Mesothelial cell of epicardium (in vitro differentiated cells): ENCODE results near the gene TTI1. TPM values are rescaled to one million over a fixed set of nuclear protein-coding genes. Genes with fewer than 3 reads are reported as not detected.

Source experiments
- DNase-seq, 2 experiments: peaks; one replicate each; pipeline ENCODE4 v3.0.0; 2021; ENCODE audit warnings: low spot score in 2 of 2; ENCODE audit not compliant: unreplicated experiment in 2 of 2
- H3K27ac Mint-ChIP-seq: 2 replicates; pipeline ENCODE4 v1.8.0; 2021; ENCODE audit warnings: mixed read lengths
- H3K27me3 Mint-ChIP-seq: 2 replicates; pipeline ENCODE4 v1.8.0; 2021; ENCODE audit warnings: low read depth, mixed read lengths
- H3K36me3 Mint-ChIP-seq: 2 replicates; pipeline ENCODE4 v1.8.0; 2021; ENCODE audit warnings: mixed read lengths
- H3K4me1 Mint-ChIP-seq: 2 replicates; pipeline ENCODE4 v1.8.0; 2021; ENCODE audit warnings: mixed read lengths
- H3K4me3 Mint-ChIP-seq: 2 replicates; pipeline ENCODE4 v1.8.0; 2021; ENCODE audit warnings: mild to moderate bottlenecking, moderate library complexity, mixed read lengths
- H3K9me3 Mint-ChIP-seq: 2 replicates; pipeline ENCODE4 v1.8.0; 2021; ENCODE audit warnings: mixed read lengths
- CTCF ChIP-seq: fragments of 200-600 bp; sonication (generic); IDR thresholded peaks from one replicate; pipeline ENCODE4 v1.5.0; 2021; ENCODE audit warnings: antibody characterized with exemption; ENCODE audit not compliant: unreplicated experiment
- total RNA-seq: library from RNA; stranded (reverse); gene quantifications from 3 replicates; pipeline ENCODE4 v1.2.1, GENCODE V29; 2021

TTI1 gene
- total RNA-seq, 1 donor from 2014 or later, result 33.2 TPM

GRCh38 chr20:38066969-38067716, 33.9 kb upstream of the TTI1 start:
- no peak for TF ChIP-seq CTCF
- Mint-ChIP-seq H3K27ac (no peak overlapping the region), H3K36me3 (peaks cover 57% of the 10 kb centered on the region), H3K27me3 (no peaks in the 10 kb centered on the region), H3K9me3 (peaks cover 8% of the 10 kb centered on the region), H3K4me1 (peaks cover 3% of the 10 kb centered on the region), H3K4me3 (no peak overlapping the region)
- DNase-seq, result no peak

DNA sequence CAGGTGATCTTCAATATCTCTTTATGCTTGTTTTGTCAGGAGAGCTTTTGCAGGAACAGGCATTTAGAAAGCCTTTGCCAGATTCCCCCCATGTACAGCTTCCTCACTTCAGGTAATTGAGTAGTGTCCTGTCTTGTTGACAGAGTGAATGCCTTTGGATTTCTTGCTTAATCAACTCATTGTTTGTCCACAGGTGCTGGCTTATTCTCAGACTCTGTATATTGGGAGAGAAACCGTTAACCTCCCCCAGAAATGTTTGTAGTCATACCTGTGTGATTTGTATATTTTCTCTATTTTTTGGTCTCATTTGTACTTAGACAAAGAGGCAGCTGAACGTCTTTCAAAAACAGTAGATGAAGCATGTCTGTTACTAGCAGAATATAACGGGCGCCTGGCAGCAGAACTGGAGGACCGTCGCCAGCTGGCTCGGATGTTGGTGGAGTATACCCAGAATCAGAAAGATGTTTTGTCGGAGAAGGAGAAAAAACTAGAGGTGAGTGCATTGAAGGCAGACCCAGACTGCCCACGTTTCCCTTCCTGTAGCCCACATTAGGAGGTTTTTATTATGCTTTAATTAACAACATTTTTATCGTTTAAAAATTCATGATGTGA, 32.6 kb upstream of the TTI1 start:
- no peak for DNase-seq
- Mint-ChIP-seq H3K27ac (no peak overlapping the region), H3K4me1 (peaks cover 3% of the 10 kb centered on the region), H3K27me3 (no peaks in the 10 kb centered on the region), H3K9me3 (peaks cover 1% of the 10 kb centered on the region), H3K36me3 (peaks cover 45% of the 10 kb centered on the region), H3K4me3 (no peak overlapping the region)
- no peak for TF ChIP-seq CTCF

DNA sequence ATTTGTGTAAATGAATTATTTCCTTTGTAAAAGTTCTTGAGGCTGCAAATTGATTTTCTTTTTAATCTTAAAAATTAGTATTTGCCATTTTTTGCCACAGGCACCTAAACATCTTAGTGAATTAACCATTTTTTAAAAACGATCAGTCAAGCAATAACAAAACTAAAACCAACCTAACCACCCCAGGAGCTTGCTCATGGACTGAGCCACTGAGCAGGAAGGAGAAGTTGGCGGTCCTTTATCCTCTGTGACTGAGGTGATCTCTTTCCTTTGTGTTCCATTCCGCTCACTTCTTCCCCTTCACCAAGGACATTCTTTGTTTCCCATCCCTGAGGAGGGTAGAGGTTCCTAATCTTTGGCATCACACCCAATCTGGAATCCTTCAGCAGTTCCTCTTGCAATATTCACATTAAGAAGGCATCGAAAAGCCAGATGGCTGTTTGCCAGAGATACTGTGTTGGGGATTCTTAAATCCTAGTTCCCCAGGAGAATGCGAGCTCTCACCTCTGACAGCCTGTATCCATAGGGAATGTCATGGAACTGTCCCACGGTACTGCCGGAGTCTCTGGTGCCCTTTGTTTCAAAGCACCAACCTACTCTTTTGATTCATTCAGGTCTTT, 30.8 kb upstream of the TTI1 start:
- H3K36me3 Mint-ChIP-seq, result peaks cover 49% of the 10 kb centered on the region
- no peak for TF ChIP-seq CTCF

DNA sequence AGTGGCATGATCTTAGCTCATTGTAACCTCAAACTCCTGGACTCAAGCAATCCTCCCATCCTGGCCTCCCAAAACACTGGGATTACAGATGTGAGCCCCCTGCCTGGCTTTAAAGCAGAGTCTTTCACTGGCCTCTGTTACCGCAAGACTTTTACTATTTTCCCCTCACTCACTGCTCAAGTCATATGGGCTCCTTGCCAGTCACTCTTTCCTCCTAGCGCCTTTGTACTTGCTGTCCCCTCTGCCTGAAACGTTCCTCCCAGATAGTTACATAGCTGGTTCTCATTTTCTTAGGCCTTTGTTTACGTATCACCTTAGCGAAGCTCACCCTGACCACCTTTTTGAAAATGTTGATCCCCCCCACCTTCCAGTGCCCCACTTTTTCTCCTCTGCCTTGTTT, 29.6 kb upstream of the TTI1 start:
- Mint-ChIP-seq H3K27ac (no peak overlapping the region), H3K4me3 (no peak overlapping the region), H3K4me1 (peaks cover 18% of the 10 kb centered on the region), H3K36me3 (peaks cover 45% of the 10 kb centered on the region), H3K9me3 (no peaks in the 10 kb centered on the region), H3K27me3 (no peaks in the 10 kb centered on the region)
- no peak for TF ChIP-seq CTCF
- no peak for DNase-seq

More for the DNA sequence above, 30.8 kb upstream of the TTI1 start:
- H3K27ac Mint-ChIP-seq, result peak overlapping the region; percentile 47
- no peak overlapping the region for H3K4me3 Mint-ChIP-seq
- H3K27me3 Mint-ChIP-seq, result no peaks in the 10 kb centered on the region
- H3K4me1 Mint-ChIP-seq, result peaks cover 18% of the 10 kb centered on the region
- no peak for DNase-seq
- no peaks in the 10 kb centered on the region for H3K9me3 Mint-ChIP-seq

DNA sequence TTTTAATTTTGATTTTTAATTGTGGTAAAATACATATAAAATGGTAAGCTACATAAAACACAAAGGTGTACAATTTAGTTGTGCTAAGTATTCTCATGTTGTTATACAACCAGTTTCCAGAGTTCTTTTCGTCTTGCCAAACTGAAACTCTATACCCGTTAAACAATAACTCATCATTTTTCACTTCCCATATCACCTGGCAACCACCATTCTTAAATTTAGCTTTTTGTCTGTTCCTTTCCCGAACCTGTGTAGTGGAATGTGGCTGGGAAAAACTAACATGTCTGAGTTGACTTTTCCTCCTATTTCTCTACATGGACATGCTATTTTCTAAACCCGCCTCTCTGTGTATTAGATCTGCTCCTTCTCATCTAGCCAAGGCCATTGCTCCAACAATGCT, 27.9 kb upstream of the TTI1 start:
- Mint-ChIP-seq H3K27me3 (no peaks in the 10 kb centered on the region), H3K27ac (no peak overlapping the region), H3K4me1 (peaks cover 23% of the 10 kb centered on the region), H3K4me3 (no peak overlapping the region), H3K9me3 (no peaks in the 10 kb centered on the region), H3K36me3 (peaks cover 34% of the 10 kb centered on the region)
- DNase-seq, result no peak
- TF ChIP-seq CTCF, result no peak
